ENCODE results near the gene GRIK2.

GRCh38 chr6:101730954-101731353 lies 337.4 kb downstream of the GRIK2 start:
- TF ChIP-seq CTCF (IDR thresholded peaks at IDR 0.05) (no peak), EP300 (IDR thresholded peaks at IDR 0.05) (no peak)

All from ovary (tissue), 3 donors.